SU-DHL-6 (cell line): ENCODE measurements around the gene ARFGEF3.

Experiments used
- H2AFZ ChIP-seq: fragments of 200-600 bp; sonication (generic); 2 replicates; pipeline ENCODE4 v1.6.1; 2014; ENCODE audit warnings: low read depth, mild to moderate bottlenecking, moderate library complexity, mixed read lengths, antibody characterized with exemption, low read length; ENCODE audit not compliant: severe bottlenecking
- H3F3A ChIP-seq: fragments of 200-600 bp; shearing (Covaris generic); 2 replicates; pipeline ENCODE4 v1.6.0; 2016; ENCODE audit warnings: antibody characterized with exemption, mild to moderate bottlenecking; ENCODE audit not compliant: insufficient read depth
- H3K27ac ChIP-seq: fragments of 200-600 bp; sonication (generic); 2 replicates; pipeline ENCODE4 v1.5.1; 2016; ENCODE audit warnings: low read depth, mild to moderate bottlenecking, low read length, moderate library complexity, mixed read lengths
- H3K27me3 ChIP-seq: fragments of 200-600 bp; sonication (generic), shearing (Covaris generic); 2 replicates; pipeline ENCODE4 v1.6.0; 2014; ENCODE audit warnings: mild to moderate bottlenecking, low read length
- H3K36me3 ChIP-seq: fragments of 200-600 bp; sonication (generic); 2 replicates; pipeline ENCODE4 v1.6.1; 2014; ENCODE audit warnings: mild to moderate bottlenecking, low read length, mixed read lengths
- H3K4me2 ChIP-seq: fragments of 300-600, 200-600 bp; shearing (Covaris generic), sonication (generic); 2 replicates; pipeline ENCODE4 v1.6.0; 2014; ENCODE audit warnings: low read length, low read depth, mild to moderate bottlenecking; ENCODE audit not compliant: poor library complexity, severe bottlenecking
- H3K4me3 ChIP-seq: fragments of 200-600 bp; sonication (generic); 2 replicates; pipeline ENCODE4 v1.5.1; 2014; ENCODE audit warnings: antibody characterized with exemption, low read length, mild to moderate bottlenecking, mixed read lengths; ENCODE audit not compliant: insufficient read depth, poor library complexity, severe bottlenecking
- H3K79me2 ChIP-seq: fragments of 200-600 bp; sonication (generic); 2 replicates; pipeline ENCODE4 v1.6.1; 2014; ENCODE audit warnings: mild to moderate bottlenecking, low read length, moderate library complexity; ENCODE audit not compliant: insufficient read depth
- H3K9ac ChIP-seq: fragments of 200-600 bp; sonication (generic); 2 replicates; pipeline ENCODE4 v1.7.0; 2014; ENCODE audit warnings: mild to moderate bottlenecking, low read length
- H3K9me2 ChIP-seq: fragments of 200-600 bp; sonication (generic); replicated peaks from 2 replicates; pipeline ENCODE4 v1.6.1; 2014; ENCODE audit warnings: low read length; ENCODE audit not compliant: insufficient read depth
- H3K9me3 ChIP-seq: fragments of 200-600 bp; sonication (generic); 2 replicates; pipeline ENCODE4 v1.6.1; 2014; ENCODE audit warnings: low read length, mixed read lengths; ENCODE audit not compliant: insufficient read depth
- H4K20me1 ChIP-seq: fragments of 200-600 bp; sonication (generic); 2 replicates; pipeline ENCODE4 v1.6.1; 2014; ENCODE audit warnings: low read depth, mild to moderate bottlenecking, antibody characterized with exemption, low read length, moderate library complexity, mixed read lengths
- EZH2phosphoT487 ChIP-seq: fragments of 200-600 bp; sonication (generic), shearing (Covaris generic); conservative IDR thresholded peaks from 2 replicates; pipeline ENCODE4 v1.6.1; 2018; ENCODE audit warnings: mild to moderate bottlenecking, antibody characterized with exemption, low read length, moderate library complexity, mixed read lengths
- TF ChIP-seq, protein P1 (sequence below): fragments of 200-600 bp; sonication (generic); IDR thresholded peaks from one replicate; pipeline ENCODE4 v1.5.1; 2017; ENCODE audit warnings: antibody characterized with exemption, mild to moderate bottlenecking, low read length, moderate library complexity; ENCODE audit not compliant: insufficient read depth, poor library complexity, severe bottlenecking

ARFGEF3 gene

DNA sequence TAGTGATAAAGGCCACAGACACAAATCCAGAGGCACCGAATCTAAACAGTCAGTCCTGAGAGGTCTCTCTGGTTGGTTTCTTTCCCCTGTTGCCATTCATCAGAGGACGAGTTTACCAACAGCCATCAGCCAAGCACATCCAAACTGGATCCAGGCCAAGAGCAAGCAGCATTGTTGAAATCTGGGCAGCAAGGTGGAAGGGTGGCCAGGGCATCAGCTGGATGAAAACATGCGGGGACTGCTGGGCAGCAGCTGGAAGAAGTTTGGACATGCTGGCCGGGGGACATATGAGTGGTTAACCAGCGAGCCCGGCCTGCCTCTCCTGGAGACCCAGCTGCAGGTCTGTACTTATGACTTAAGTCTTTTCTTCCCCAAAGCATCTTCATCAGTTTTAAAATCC, 216.1 kb downstream of the ARFGEF3 start, which contains the start of gene SMIM28:
TSS of gene SMIM28 (plus strand) at position 62 of the 400 bp plus-strand sequence. CDS start at position 230, 168 bp downstream.
- Histone ChIP-seq H3K9me3 (no peaks in the 10 kb centered on the region), H4K20me1 (no peaks in the 10 kb centered on the region), H3K4me3 (no peak within 1 kb of the TSS), H3K27me3 (no peaks in the 10 kb centered on the region), H2AFZ (no peak within 1 kb of the TSS), H3K4me2 (no peak within 1 kb of the TSS), H3K9ac (no peak within 1 kb of the TSS), H3K27ac (no peak within 1 kb of the TSS), H3K9me2 (no peaks in the 10 kb centered on the region), H3K36me3 (no peaks in the 10 kb centered on the region), H3F3A (no peaks in the 10 kb centered on the region), H3K79me2 (no peaks in the 10 kb centered on the region)
- no peak for TF ChIP-seq EZH2phosphoT487
- TF ChIP-seq, protein P1, sequence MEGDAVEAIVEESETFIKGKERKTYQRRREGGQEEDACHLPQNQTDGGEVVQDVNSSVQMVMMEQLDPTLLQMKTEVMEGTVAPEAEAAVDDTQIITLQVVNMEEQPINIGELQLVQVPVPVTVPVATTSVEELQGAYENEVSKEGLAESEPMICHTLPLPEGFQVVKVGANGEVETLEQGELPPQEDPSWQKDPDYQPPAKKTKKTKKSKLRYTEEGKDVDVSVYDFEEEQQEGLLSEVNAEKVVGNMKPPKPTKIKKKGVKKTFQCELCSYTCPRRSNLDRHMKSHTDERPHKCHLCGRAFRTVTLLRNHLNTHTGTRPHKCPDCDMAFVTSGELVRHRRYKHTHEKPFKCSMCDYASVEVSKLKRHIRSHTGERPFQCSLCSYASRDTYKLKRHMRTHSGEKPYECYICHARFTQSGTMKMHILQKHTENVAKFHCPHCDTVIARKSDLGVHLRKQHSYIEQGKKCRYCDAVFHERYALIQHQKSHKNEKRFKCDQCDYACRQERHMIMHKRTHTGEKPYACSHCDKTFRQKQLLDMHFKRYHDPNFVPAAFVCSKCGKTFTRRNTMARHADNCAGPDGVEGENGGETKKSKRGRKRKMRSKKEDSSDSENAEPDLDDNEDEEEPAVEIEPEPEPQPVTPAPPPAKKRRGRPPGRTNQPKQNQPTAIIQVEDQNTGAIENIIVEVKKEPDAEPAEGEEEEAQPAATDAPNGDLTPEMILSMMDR: no peak

DNA sequence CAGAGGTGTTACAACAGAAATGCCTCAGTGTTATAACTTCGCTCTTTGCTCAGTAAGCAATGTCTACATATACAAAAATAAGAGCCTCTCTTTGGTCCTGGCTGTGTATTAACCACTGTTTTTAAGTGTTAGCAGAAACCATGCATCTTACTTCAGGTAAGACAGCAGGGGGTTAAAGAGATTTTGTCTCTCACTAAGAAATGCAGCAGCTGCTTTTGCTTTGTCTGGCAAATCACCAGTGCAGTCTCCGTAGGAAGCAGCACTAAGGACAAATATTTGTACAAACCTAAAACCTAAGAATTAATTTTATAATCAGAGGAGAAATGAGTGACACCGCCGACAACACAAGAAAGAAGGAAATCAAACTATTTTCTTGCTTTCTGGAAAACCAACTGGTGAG, 216.7 kb downstream of the ARFGEF3 start:
- no peak overlapping the region for H3K27ac ChIP-seq
- H3K9me3 ChIP-seq: no peaks in the 10 kb centered on the region
- no peaks in the 10 kb centered on the region for H3K27me3 ChIP-seq
- no peak overlapping the region for H3K4me3 ChIP-seq
- no peak overlapping the region for H3K9ac ChIP-seq
- no peak overlapping the region for H3K4me2 ChIP-seq
- H3K9me2 ChIP-seq: no peaks in the 10 kb centered on the region
- TF ChIP-seq EZH2phosphoT487: no peak
- TF ChIP-seq, protein P1: no peak
- no peaks in the 10 kb centered on the region for H4K20me1 ChIP-seq
- no peaks in the 10 kb centered on the region for H3F3A ChIP-seq
- H2AFZ ChIP-seq: no peak overlapping the region
- no peaks in the 10 kb centered on the region for H3K79me2 ChIP-seq
- no peaks in the 10 kb centered on the region for H3K36me3 ChIP-seq

DNA sequence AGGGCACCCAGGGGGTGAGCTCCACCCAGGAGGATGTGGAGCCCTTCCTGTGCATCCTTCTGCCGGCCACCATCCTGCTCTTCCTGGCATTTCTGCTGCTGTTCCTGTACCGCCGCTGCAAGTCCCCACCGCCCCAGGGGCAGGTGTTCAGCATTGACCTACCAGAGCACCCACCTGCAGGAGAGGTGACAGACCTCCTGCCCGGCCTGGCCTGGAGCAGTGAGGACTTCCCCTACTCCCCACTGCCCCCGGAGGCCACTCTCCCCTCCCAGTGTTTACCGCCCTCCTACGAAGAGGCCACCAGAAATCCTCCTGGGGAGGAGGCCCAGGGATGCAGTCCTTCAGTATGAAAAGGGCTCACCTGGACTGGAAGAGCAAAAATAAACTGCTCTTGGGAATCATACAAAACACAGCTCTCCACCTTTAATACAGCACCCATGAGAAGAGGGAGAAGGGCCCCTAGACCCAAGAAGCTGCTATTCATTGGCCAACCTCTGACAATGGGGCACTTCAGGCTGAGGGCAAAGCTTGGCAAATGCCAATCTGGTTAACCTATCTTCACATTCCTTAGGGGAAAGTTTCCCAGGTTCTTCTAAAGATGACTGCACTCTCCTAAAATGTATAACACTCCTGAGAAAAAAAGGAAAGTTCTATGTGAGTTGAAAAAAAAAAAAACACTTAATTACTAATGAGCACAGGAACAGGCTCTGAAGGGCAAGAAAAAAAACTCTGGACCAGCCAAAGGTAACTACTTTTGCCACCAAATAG, 220.9 kb downstream of the ARFGEF3 start:
- no peaks in the 10 kb centered on the region for H3K9me2 ChIP-seq
- H2AFZ ChIP-seq: no peak overlapping the region
- no peak overlapping the region for H3K4me3 ChIP-seq
- H3K9ac ChIP-seq: no peak overlapping the region
- no peaks in the 10 kb centered on the region for H3K79me2 ChIP-seq
- H4K20me1 ChIP-seq: no peaks in the 10 kb centered on the region
- no peak overlapping the region for H3K27ac ChIP-seq
- H3K36me3 ChIP-seq: no peaks in the 10 kb centered on the region
- no peak overlapping the region for H3K4me2 ChIP-seq
- H3K9me3 ChIP-seq: no peaks in the 10 kb centered on the region
- TF ChIP-seq, protein P1: no peak
- TF ChIP-seq EZH2phosphoT487: no peak
- H3F3A ChIP-seq: no peaks in the 10 kb centered on the region
- H3K27me3 ChIP-seq: no peaks in the 10 kb centered on the region
